HG02763 (cell line): Measurements from ENCODE around the gene MELK.
"Not testable (repeated sequence)": the region's sequence is repeated elsewhere in the genome, so short reads cannot be mapped to it uniquely, and the experiment has no call there.

ENCODE experiments used
- ATAC-seq: cut with Tn5 transposase; IDR thresholded peaks from one replicate; pipeline ENCODE4 v1.9.1; 2021; ENCODE audit warnings: mild to moderate bottlenecking, moderate library complexity; ENCODE audit not compliant: unreplicated experiment

Gene MELK

DNA sequence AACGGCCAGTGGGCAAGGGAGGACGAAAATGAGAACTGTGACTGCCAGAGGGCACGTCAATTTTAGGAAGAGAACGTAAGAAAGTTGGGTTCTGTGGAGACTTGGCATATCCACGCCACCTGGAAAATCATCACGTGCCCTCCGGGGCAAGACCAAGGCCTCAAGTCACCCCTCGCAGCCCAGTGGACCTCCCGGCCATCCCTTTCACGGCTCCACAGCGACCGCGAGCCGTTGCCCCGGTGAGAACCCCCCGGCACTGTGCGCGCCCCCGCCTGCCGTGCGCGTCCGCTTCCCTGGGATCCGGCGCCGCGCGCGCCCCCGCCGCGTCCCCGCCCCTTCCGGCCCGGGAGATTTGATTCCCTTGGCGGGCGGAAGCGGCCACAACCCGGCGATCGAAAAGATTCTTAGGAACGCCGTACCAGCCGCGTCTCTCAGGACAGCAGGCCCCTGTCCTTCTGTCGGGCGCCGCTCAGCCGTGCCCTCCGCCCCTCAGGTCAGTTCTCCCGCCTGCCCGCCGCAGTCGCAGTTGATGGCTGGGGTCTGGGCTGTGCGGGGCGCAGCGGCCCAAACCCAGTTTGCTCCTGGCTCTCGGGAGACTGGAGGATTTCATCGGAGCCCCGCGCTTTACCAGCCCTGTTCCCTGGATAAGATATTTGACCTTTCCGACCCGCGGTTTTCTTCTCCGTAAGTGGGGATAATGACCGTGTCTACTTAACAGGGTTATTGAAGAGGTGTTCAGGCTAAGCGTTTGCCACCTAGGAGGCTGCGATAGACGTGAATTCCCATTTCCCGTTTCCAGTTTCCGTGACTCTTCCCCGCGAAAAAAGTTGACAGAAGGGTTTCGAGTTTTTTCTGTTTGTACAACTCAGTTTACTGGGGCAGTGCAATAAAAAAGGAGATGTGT is at the start of gene MELK:
Gene MELK, plus strand, starts transcription at position 381 of the 904 bp plus-strand sequence. CDS start 8,787 bp downstream, outside the sequence.
- peak; percentile 72 for ATAC-seq

DNA sequence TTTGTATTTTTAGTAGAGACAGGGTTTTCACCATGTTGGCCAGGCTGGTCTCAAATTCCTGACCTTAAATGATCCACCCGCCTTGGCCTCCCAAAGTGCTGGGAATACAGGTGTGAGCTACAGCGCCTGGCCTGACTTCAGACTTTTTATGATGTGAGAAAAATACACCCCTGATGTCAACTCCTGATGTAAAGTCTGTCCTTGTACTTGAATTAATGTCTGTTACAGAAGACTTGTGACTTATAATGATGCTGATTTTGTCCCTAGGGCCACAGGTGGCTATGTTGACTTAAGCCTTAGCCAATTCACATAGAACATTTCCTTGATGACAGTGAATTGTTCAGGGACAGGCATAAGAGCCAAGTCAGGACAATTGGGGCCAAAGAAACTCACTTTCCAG is 42.5 kb upstream of the MELK start:
- no peak for ATAC-seq

DNA sequence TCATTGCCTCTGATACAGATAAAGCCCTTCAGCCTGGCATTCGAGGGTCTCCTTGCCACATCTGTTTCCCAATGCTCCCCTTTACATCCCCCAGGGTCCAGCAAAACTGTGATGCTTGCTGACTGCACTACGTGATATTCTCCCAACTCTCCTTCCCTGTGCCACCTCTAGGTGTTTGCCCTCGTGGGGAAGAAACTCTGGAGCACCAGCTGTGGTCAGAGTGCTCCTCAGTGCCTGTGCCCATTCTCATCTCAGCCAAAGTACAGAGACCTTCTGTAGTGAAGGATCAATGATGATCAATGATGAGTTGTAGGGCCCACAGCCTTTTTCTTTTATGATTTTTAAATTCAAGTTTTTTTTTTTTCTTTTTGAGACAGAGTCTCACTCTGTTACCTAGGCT is 40.3 kb upstream of the MELK start:
- ATAC-seq: no peak

DNA sequence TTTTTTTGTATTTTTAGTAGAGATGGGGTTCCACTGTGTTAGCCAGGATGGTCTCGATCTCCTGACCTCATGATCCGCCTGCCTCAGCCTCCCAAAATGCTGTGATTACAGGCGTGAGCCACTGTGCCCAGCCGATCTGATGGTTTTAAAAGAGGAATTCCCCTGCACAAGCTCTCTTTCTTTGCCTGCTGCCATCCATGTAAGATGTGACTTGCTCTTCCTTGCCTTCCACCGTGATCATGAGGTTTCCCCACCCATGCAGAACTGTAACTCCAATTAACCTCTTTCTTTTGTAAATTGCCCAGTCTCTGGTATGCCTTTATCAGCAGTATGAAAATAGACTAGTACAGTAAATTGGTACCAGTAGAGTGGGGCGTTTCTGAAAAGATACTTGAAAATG is 39.0 kb upstream of the MELK start:
- ATAC-seq: not testable (repeated sequence)

DNA sequence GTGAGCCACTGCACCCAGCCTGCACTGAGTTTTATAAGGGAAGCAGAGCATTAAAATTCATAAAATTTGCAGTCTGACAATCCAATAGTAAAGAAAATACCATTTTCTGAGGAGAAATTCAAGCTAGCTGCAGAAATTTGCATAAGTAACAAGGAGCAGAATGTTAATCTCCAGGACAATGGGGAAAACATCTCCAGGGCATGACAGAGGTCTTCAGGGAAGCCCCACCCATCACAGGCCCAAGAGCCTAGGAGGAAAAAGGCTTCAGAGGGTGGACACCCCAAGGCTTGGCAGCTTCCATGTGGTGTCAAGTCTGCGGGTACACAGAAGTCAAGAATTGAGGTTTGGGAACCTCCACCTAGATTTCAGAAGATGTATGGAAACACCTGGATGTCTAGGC is 37.6 kb upstream of the MELK start:
- no peak for ATAC-seq

DNA sequence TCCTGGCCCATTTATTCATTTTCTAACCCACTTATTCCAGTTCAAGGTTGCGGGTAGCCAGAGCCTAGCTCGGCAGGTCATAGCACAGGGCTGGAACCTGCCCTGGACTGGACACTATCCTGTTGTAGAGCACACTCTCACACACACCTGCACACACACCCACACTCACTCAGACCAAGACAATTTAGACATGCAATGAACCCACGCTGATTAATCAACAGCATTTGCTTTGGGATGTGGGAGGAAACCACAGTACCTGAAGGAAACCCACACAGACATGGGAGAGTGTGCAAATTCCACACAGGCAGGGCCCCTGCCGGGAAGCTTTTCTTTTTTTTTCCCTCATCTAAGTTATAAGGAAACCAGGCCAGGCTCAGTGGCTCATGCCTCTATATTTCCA is 34.8 kb upstream of the MELK start:
- no peak for ATAC-seq

DNA sequence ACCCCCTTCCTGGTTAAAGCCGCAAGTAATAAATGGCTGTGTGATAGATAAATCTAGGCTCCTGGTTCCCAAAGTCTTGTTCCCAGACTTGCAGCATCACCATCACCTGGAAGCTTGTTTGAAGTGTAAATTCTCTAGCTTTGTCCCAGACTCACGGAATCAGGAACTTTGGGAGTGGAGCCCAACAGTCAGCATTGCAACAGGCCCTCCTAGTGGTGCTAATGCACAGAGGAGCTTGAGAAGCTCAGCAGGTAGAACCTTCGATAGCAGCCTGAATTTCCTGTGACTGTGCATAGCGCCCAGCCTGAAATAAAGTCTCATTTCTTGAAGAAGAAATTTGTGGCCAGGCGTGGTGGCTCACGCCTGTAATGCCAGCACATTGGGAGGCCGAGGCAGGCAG is 30.3 kb upstream of the MELK start:
- no peak for ATAC-seq

DNA sequence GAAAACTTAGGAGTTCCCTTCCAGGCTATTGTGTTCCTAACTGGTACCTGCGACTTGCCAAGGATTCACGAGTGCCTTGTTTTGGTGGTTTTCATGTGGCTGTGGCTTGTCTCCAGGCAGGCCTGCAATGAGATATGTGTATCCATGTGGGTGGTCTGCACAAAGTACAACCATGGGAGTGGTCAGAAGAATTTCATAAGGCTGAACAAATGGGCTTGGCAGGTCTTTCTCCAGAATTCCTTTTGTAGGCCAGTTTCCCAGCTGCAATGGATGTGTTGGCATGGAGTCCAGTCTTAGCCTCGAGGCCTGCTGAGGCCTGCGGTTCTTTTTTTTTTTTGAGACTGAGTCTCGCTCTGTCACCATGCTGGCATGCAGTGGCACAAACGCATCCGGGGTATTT is 28.8 kb upstream of the MELK start:
- no peak for ATAC-seq

DNA sequence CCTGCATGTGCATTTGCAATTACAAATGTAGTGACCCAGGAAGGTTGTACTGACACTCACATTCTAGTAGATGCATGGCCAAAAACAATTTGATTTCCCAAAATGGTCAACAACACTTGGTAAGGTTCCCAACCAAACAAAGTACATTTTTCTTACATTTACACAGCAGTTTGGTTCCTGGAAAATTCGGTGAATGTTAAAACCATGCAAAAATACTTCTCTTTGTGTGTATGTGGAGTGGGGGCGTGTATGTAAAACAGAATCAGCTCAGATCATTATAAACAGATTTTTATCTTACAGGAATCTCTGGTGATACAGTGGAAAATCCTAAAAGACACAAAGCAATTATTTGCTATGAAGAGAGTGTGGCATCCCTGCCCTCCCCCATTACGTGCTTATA is 25.1 kb upstream of the MELK start:
- no peak for ATAC-seq

DNA sequence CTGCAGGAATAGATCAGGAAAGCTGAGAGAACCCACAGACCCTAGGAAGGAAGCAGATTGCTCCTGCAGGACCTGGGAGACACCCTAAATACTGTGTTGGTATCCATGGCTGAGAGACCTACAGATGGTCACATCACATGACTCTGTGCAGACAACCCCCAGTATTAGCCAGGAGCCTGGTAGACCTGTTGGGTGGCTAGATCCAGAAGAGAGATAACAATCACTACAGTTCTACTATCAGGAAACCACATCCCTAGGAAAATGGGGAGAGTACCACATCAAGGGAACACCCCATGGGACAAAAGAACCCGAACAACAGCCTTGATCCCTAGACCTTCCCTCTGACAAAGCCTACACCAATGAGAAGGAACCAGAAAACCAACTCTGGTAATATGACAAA is 24.2 kb upstream of the MELK start:
- ATAC-seq: no peak

DNA sequence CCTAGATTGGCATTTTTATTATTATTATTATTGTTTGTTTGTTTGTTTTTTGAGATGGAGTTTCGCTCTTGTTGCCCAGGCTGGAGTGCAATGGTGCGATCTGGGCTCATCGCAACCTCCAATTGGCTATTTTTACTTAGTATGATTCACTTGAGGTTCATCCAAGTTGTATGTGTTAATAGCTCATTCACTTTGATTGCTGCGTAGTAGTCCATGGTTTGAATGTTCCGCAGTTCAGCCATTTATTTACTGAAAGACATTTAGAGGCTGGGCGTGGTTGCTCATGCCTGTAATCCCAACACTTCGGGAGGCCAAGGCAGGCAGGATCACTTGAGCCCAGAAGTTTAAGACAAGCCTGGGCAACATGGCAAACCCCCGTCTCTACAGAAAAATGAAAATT is 22.6 kb upstream of the MELK start:
- ATAC-seq: no peak

DNA sequence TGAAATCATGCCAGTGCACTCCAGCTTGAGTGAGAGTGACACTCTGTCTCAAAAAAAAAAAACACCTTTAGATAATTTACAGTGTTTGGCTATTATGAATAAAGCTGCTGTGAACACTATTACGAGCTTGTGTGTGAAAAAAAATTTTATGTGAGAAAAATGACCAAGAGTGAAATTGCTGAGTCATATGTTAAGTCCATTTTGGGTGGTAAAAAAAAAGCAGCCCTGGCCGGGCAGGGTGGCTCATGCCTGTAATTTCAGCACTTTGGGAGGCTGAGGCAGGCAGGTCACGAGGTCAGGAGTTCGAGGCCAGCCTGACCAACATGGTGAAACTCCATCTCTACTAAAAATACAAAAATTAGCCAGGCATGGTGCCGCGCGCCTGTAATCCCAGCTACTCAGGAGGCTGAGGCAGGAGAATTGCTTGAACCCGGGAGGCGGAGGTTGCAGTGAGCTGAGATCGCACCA is 22.0 kb upstream of the MELK start:
- ATAC-seq: not testable (repeated sequence)

DNA sequence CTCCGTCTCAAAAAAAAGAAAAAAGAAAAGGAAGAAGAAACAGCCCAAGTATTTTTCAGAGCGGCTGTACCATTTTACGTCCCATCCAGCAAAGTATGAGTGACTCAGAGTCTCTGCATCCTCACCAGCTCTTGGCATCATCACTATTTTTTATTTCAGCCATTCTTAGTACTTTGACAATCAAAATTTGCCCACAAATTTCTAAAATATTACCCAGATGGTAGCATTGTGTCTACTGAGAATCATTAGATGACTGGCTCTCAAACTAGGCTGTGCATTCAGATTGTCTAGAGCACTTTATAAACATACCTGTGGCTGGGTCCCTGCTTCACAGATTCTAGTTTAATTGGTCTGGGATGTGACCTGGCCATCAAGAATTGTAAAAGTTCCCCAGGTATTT is 21.6 kb upstream of the MELK start:
- no peak for ATAC-seq

DNA sequence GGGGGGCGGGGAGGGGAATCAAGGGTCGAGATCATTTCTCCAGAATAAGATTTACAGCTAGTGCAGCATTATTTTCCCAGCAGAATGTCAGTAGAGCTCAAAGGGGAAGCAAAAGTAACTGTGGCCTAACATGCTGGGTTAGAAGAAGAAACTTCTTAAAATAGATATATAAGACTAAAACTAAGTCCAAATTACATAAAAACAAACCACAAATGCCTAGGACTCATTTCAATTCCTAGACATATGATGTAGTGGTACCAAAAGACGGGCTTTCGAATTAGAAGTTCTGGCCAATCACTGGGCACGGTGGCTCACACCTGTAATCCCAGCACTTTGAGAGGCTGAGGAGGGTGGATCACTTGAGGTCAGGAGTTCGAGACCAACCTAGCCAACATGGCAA is 20.8 kb upstream of the MELK start:
- ATAC-seq: no peak

DNA sequence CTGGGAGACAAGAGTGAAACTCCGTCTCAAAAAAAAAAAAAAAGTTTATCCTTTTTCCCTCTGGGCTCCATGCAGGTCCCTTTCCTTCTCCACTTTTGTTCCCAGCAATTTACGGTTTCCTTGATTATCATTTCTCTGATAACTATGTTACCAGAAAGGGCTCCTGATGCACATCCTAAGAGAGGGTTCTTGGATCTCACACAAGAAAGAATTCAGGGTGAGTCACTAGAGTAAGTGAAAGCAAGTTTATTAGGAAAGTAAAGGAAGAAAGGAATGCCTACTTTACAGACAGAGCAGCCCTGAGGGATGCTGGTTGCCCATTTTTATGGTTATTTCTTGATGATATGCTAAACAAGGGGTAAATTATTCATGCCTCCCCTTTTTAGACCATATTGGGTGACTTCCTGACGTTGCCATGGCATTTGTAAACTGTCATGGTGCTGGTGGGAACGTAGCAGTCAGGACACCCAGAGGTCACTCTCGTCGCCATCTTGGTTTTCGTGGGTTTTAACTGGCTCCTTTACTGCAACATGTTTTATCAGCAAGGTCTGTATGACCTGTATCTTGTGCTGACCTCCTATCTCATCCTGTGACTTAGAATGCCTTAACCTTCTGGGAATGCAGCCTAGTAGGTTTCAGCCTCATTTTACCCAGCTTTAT is 13.5 kb upstream of the MELK start:
- no peak for ATAC-seq

DNA sequence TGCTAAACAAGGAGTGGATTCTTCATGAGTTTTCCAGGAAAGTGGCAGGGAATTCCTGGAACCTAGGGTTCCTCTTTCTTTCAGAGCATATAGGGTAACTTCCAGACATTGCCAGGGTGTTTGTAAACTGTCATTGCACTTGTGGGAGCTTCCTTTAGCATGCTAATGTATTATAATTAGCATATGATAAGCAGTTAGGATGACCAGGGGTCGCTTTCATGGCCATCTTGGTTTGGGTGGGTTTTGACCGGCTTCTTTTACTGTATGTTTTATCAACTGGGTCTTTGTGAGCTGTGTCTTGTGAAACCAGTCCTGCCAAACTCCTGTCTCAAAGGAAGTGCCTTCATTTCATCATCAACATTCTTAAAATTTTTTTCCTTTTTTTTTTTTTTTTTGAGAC is 11.9 kb upstream of the MELK start:
- ATAC-seq: no peak

DNA sequence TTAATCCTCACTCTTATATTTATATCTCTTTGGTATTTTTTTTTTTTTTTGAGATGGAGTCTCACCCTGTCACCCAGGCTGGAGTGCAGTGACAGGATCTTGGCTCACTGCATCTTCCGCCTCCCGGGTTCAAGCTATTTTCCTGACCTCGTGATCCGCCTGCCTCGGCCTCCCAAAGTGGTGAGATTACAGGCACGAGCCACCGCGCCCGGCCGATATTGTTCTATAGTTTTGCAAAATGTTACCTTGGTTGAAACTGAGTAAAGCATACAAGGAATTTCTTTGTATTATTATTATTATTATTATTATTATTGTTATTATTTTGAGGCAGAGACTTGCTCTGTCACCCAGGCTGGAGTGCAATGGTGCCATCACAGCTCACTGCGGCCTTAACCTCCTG is 9.9 kb upstream of the MELK start:
- not testable (repeated sequence) for ATAC-seq

DNA sequence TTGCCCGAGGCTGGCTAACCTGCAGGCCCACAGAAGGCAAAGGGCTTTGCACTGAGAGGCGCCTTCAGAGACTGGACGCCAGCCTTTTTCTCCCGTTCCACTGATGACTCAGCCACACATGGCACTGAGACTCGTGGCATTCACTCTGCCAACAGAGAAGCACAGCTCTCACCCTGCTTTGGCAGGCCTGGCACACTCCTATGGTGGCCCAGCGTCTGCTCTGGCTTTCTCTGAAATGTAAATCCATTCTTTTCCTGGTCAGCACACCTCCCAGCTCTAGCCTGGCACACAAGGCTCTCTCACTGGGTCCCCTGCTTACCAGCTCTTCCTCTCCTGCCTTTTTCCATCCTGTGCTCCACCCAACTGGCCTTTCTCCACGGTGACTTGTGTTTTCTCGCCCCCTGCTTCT is 5.9 kb upstream of the MELK start:
- no peak for ATAC-seq

DNA sequence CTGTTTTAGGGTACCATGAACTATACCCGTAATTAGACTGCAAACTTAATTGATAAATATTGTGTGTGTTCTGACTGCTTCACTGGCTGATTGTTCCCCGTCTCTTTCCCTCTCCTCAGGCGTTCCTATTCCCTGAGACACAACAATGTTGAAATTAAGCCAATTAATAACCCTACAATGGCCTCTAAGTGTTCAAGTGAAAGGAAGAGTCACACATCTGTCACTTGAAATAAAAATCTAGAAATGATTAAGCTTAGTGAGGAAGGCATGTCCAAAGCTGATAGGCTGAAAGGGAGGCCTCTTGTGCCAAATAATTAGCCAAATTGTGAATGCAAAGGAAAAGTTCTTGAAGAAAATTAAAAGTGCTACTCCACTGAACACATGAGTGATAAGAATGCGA is 4.0 kb upstream of the MELK start:
- ATAC-seq: not testable (repeated sequence)

DNA sequence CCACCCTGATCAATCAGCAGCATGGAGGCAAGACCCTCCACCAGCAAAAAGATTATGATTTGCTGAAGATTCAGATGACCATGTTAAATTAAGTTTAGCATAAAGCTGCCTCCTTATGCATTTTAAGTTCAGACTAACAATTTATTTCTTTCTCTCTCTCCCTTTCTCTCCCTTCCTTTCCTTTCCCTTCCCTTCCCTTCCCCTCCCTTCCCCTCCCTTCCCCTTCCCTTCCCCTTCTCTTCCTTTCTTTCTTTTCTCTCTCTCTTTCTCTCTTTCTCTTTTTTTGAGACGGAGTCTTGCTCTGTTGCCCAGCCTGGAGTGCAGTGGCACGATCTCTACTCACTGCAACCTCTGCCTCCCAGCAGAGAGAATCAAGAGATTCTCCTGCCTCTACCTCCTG is 1.4 kb upstream of the MELK start:
- ATAC-seq: no peak

DNA sequence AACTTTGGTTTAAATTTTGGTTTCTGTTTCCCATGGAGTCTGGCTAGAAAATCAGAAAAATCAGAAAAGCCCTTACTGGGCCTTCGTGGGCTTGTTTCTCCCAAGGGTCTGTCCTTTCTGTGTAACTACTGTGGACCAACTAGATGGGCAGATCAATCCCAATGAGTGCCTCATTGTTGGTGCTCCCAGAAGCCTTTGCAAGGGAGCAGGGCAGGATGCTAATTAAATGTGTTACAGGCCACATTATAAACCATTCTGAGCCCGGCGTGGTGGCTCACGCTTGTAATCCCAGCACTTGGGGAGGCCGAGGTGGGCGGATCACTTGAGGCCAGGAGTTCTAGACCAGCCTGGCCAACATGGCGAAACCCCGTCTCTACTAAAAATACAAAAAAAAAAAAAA is 1.4 kb downstream of the MELK start:
- ATAC-seq: not testable (repeated sequence)

DNA sequence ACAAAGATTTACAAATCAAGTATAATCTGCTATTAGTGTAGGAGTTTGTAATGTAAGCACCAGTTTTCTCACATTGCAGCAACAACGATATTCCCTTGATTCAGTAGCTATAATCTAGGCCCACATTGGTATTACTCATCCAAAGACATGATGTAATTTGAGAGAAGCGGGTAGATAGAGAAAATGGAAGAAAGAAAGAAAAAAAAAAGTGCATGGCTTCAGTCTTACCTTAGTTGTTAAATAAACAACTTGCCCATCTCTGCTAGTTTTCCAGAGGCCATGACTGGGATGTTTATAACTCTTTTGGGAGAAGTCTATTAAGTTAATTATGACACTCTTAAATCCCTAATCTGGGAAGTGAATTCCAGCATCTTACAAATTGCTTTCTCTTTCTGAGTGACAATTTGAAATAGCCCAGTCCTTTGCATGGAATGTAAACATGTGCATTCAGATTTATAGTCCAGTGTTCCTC is 2.8 kb downstream of the MELK start:
- ATAC-seq: no peak
